Endodermal cell (in vitro differentiated cells): ENCODE data around the gene SSBP2. TPM values are rescaled to one million over a fixed set of nuclear protein-coding genes. Genes with fewer than 3 reads are reported as not detected.
A peak's percentile ranks its signal among the peaks of the same experiment; 100 is the strongest.

Experiments used
- DNase-seq: peaks from one replicate; pipeline ENCODE4 v3.0.0-alpha.2; 2017
- H3K27ac ChIP-seq: 2 replicates; pipeline ENCODE4 v1.5.1; 2013; ENCODE audit warnings: mild to moderate bottlenecking, low read depth, low read length, moderate library complexity
- H3K27me3 ChIP-seq: 2 replicates; pipeline ENCODE4 v1.6.1; 2013; ENCODE audit warnings: mild to moderate bottlenecking, low read length, moderate library complexity; ENCODE audit not compliant: insufficient read depth, control insufficient read depth, poor library complexity, severe bottlenecking
- H3K36me3 ChIP-seq: 2 replicates; pipeline ENCODE4 v1.7.0; 2013; ENCODE audit warnings: mild to moderate bottlenecking, low read length, moderate library complexity; ENCODE audit not compliant: control insufficient read depth, insufficient read depth
- H3K4me1 ChIP-seq: one replicate; pipeline ENCODE4 v1.7.0; 2013; ENCODE audit warnings: low read length; ENCODE audit not compliant: control insufficient read depth, insufficient read depth
- H3K4me3 ChIP-seq: 2 replicates; pipeline ENCODE4 v1.5.1; 2013; ENCODE audit warnings: mild to moderate bottlenecking, low read length, moderate library complexity
- H3K9ac ChIP-seq: 2 replicates; pipeline ENCODE4 v1.6.1; 2013; ENCODE audit warnings: mild to moderate bottlenecking, low read length, moderate library complexity; ENCODE audit not compliant: poor library complexity, severe bottlenecking; ENCODE audit errors: extremely low read depth
- H3K9me3 ChIP-seq: 2 replicates; pipeline ENCODE4 v1.6.1; 2013; ENCODE audit warnings: mild to moderate bottlenecking, low read length, moderate library complexity; ENCODE audit not compliant: control insufficient read depth
- H3K27ac Mint-ChIP-seq: 2 replicates; pipeline ENCODE4 v1.8.0; 2020; ENCODE audit warnings: mixed read lengths
- H3K27me3 Mint-ChIP-seq: 2 replicates; pipeline ENCODE4 v1.8.0; 2021; ENCODE audit warnings: mild to moderate bottlenecking, mixed read lengths; ENCODE audit not compliant: insufficient read depth
- H3K36me3 Mint-ChIP-seq: 2 replicates; pipeline ENCODE4 v1.8.0; 2020; ENCODE audit warnings: low read depth, mixed read lengths
- H3K4me1 Mint-ChIP-seq: 2 replicates; pipeline ENCODE4 v1.8.0; 2020; ENCODE audit warnings: mixed read lengths
- H3K4me3 Mint-ChIP-seq: 2 replicates; pipeline ENCODE4 v1.8.0; 2020; ENCODE audit warnings: mild to moderate bottlenecking, moderate library complexity, mixed read lengths
- H3K9me3 Mint-ChIP-seq: 2 replicates; pipeline ENCODE4 v1.8.0; 2020; ENCODE audit warnings: mild to moderate bottlenecking, mixed read lengths
- WGBS, 2 experiments: methylation state at CpG; one replicate each; pipeline versions ENCODE4 v1.1.5 to v1.1.7; 2013; ENCODE audit warnings: missing lambda C conversion rate in 2 of 2, mixed read lengths in 1 of 2; ENCODE audit not compliant: insufficient coverage in 1 of 2, insufficient read length in 1 of 2; 5-methylcytosine and 5-hydroxymethylcytosine counted together
- total RNA-seq, 2 donors: library from RNA; stranded (reverse); fragmentation: NEBNext Ultra II Directional in 1 of 2; extraction: Animal tissue kit (Norgen Biotek cat#: 25700) in 1 of 2; gene quantifications; 2 replicates in 1 of 2; 3 replicates in 1 of 2; pipeline ENCODE4 v1.2.1, GENCODE V29; 2021
- TF ChIP-seq, protein P1 (sequence below): fragments of 200-600 bp; sonication (generic); conservative IDR thresholded peaks from 2 replicates; pipeline ENCODE4 v1.5.0; 2021; ENCODE audit warnings: antibody characterized with exemption, mild to moderate bottlenecking

SSBP2 gene
- total RNA-seq, 2 donors from 2014 or later, result 27.5 to 30.2 TPM

DNA sequence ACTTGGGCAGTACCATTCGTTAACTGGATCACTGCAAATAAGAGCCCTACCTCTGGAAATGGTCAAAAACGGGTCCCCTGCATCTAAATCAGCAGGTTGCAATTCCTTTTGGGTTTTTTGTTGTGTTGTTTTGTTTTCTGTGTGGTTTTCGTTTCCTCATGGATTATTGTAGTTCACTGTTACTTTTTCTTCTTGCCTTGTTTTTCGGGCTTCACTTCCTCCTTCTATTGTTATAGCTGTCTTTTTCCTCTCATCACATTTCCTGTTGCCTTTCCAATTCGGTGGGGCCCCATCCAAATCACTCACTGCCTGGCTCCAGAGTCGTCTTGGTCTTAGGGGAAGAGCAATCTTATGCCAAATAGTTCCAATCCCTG is 8.7 kb upstream of the SSBP2 start:
- H3K4me1 Mint-ChIP-seq, result peaks cover 23% of the 10 kb centered on the region

DNA sequence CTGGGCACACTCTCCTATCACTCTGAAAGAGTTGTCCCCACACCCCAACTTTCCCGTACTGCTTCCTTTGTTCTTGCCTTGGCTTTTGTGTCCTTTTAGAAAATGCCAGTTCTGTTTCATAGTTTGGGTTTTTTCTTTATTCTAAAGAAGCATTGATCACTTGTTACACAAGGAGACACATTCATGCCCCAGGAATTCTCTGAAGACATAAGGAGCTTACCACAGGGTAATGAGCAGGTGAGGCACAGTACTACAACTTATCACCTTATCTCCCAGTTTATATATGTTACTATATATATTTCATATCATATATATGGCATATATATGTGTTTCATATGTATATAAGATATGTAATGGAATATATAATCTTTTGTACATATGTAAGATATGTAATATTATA is 6.5 kb upstream of the SSBP2 start:
- WGBS, 2 experiments, result 75% methylated on average over 1 of the region's 1 CpG; no CpG with 5 or more reads in 1 of the 2 experiments
- no peaks in the 10 kb centered on the region for H3K9me3 ChIP-seq
- peaks cover 2% of the 10 kb centered on the region for H3K27me3 Mint-ChIP-seq
- no peak overlapping the region for H3K9ac ChIP-seq
- H3K36me3 ChIP-seq, result no peaks in the 10 kb centered on the region
- H3K4me1 ChIP-seq, result peaks cover 9% of the 10 kb centered on the region
- no peak for DNase-seq
- H3K27ac ChIP-seq, result no peak overlapping the region
- H3K4me1 Mint-ChIP-seq, result peaks cover 35% of the 10 kb centered on the region
- TF ChIP-seq, protein P1, sequence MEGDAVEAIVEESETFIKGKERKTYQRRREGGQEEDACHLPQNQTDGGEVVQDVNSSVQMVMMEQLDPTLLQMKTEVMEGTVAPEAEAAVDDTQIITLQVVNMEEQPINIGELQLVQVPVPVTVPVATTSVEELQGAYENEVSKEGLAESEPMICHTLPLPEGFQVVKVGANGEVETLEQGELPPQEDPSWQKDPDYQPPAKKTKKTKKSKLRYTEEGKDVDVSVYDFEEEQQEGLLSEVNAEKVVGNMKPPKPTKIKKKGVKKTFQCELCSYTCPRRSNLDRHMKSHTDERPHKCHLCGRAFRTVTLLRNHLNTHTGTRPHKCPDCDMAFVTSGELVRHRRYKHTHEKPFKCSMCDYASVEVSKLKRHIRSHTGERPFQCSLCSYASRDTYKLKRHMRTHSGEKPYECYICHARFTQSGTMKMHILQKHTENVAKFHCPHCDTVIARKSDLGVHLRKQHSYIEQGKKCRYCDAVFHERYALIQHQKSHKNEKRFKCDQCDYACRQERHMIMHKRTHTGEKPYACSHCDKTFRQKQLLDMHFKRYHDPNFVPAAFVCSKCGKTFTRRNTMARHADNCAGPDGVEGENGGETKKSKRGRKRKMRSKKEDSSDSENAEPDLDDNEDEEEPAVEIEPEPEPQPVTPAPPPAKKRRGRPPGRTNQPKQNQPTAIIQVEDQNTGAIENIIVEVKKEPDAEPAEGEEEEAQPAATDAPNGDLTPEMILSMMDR, result no peak
- peak overlapping the region; percentile 17 for H3K27ac Mint-ChIP-seq
- no peaks in the 10 kb centered on the region for H3K36me3 Mint-ChIP-seq
- H3K27me3 ChIP-seq, result no peaks in the 10 kb centered on the region
- H3K9me3 Mint-ChIP-seq, result no peaks in the 10 kb centered on the region
- H3K4me3 Mint-ChIP-seq, result no peak overlapping the region
- no peak overlapping the region for H3K4me3 ChIP-seq

More for the DNA sequence above, 8.7 kb upstream of the SSBP2 start:
- H3K27me3 Mint-ChIP-seq, result no peaks in the 10 kb centered on the region
- H3K27ac ChIP-seq, result no peak overlapping the region
- no peaks in the 10 kb centered on the region for H3K27me3 ChIP-seq
- no peaks in the 10 kb centered on the region for H3K36me3 ChIP-seq
- no peaks in the 10 kb centered on the region for H3K9me3 Mint-ChIP-seq
- no peak for DNase-seq
- H3K4me1 ChIP-seq, result peaks cover 9% of the 10 kb centered on the region
- H3K27ac Mint-ChIP-seq, result no peak overlapping the region
- no peak overlapping the region for H3K4me3 Mint-ChIP-seq
- no peak overlapping the region for H3K4me3 ChIP-seq
- 50 to 69% methylated on average over 4 to 6 of the region's 6 CpGs for WGBS, 2 experiments
- no peak overlapping the region for H3K9ac ChIP-seq
- H3K36me3 Mint-ChIP-seq, result no peaks in the 10 kb centered on the region
- TF ChIP-seq, protein P1, result no peak
- H3K9me3 ChIP-seq, result no peaks in the 10 kb centered on the region

DNA sequence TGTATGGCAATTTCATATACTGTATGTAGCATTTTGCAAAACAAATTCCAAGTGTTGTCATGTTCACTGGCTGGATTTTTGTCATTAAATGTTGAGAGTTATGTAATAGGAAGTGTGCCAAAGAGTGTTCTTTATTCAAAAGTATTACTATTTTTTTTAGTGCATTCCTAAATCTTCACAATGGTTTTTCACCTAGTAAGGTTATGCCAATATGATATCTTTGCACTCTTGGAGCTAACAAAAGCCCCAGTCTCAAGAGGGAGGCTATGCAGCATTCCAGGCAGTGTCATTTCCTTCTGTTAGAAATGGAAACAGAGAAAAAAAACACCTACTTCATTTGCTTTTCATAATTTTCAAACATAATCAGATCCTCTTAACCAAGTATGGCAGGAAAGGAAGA is 5.1 kb upstream of the SSBP2 start:
- Mint-ChIP-seq H3K27ac (peak overlapping the region; percentile 94), H3K36me3 (no peaks in the 10 kb centered on the region), H3K27me3 (peaks cover 3% of the 10 kb centered on the region), H3K9me3 (no peaks in the 10 kb centered on the region), H3K4me3 (no peak overlapping the region), H3K4me1 (peaks cover 38% of the 10 kb centered on the region)
- Histone ChIP-seq H3K4me1 (peaks cover 6% of the 10 kb centered on the region), H3K27ac (no peak overlapping the region), H3K27me3 (no peaks in the 10 kb centered on the region), H3K36me3 (no peaks in the 10 kb centered on the region), H3K4me3 (no peak overlapping the region), H3K9me3 (no peaks in the 10 kb centered on the region), H3K9ac (no peak overlapping the region)
- TF ChIP-seq, protein P1, result no peak
- DNase-seq, result no peak
